Keratinocyte (primary cell): ENCODE data around the gene SNAP25. TPM values are rescaled to one million over a fixed set of nuclear protein-coding genes. Genes with fewer than 3 reads are reported as not detected.

Source experiments
- DNase-seq: peaks from one replicate; pipeline ENCODE4 v3.0.0-alpha.2; 2011; ENCODE audit warnings: low read depth, missing footprints, low spot score
- FAIRE-seq: peaks from 2 replicates; lab custom pipeline; 2011; peaks lifted over from hg19 to GRCh38; lab: Jason Lieb, UNC
- H2AFZ ChIP-seq: 2 replicates; pipeline ENCODE4 v1.6.0; 2012; ENCODE audit warnings: low read length, control low read depth, inconsistent platforms; ENCODE audit not compliant: control insufficient read depth
- H3K27ac ChIP-seq: 2 replicates; pipeline ENCODE4 v1.5.1; 2011; ENCODE audit warnings: low read length; ENCODE audit not compliant: control insufficient read depth, insufficient read depth
- H3K27me3 ChIP-seq: 3 replicates; pipeline ENCODE4 v1.6.0; 2011; ENCODE audit warnings: low read length; ENCODE audit not compliant: control insufficient read depth, insufficient read depth; ENCODE audit errors: extremely low read depth
- H3K36me3 ChIP-seq, 2 experiments: 2 replicates in 1 of 2; 3 replicates in 1 of 2; pipeline ENCODE4 v1.5.1; 2011; ENCODE audit warnings: low read length in 2 of 2, mild to moderate bottlenecking in 1 of 2; ENCODE audit not compliant: control insufficient read depth in 2 of 2, insufficient read depth in 2 of 2; ENCODE audit errors: extremely low read depth in 1 of 2
- H3K4me1 ChIP-seq: 3 replicates; pipeline ENCODE4 v1.5.1; 2011; ENCODE audit warnings: low read length; ENCODE audit not compliant: control insufficient read depth, insufficient read depth; ENCODE audit errors: extremely low read depth
- H3K4me2 ChIP-seq: 3 replicates; pipeline ENCODE4 v1.6.0; 2011; ENCODE audit warnings: low read depth, low read length; ENCODE audit not compliant: control insufficient read depth, insufficient read depth; ENCODE audit errors: extremely low read depth
- H3K4me3 ChIP-seq, 3 experiments: fragments of 200-600 bp in 1 of 3; sonication (generic) in 1 of 3; 2 replicates in 2 of 3; 3 replicates in 1 of 3; pipeline ENCODE4 v1.5.1; 2011 to 2016; ENCODE audit warnings: low read length in 3 of 3, mild to moderate bottlenecking in 3 of 3, control low read depth in 2 of 3, inconsistent platforms in 1 of 3, low read depth in 1 of 3, mixed read lengths in 1 of 3, mixed run types in 1 of 3, moderate library complexity in 1 of 3; ENCODE audit not compliant: control insufficient read depth in 2 of 3, insufficient read depth in 2 of 3; ENCODE audit errors: extremely low read depth in 1 of 3
- H3K79me2 ChIP-seq: 2 replicates; pipeline ENCODE4 v1.6.0; 2012; ENCODE audit warnings: low read length; ENCODE audit not compliant: control insufficient read depth, insufficient read depth
- H3K9ac ChIP-seq: 3 replicates; pipeline ENCODE4 v1.6.0; 2011; ENCODE audit warnings: low read length; ENCODE audit not compliant: control insufficient read depth, insufficient read depth; ENCODE audit errors: extremely low read depth
- H3K9me1 ChIP-seq: 3 replicates; pipeline ENCODE4 v1.6.0; 2011; ENCODE audit warnings: low read length; ENCODE audit not compliant: control insufficient read depth, insufficient read depth; ENCODE audit errors: extremely low read depth
- H3K9me3 ChIP-seq: 2 replicates; pipeline ENCODE4 v1.5.1; 2012; ENCODE audit warnings: low read depth, low read length; ENCODE audit not compliant: control insufficient read depth
- H4K20me1 ChIP-seq: 3 replicates; pipeline ENCODE4 v1.6.0; 2011; ENCODE audit warnings: low read length; ENCODE audit not compliant: control insufficient read depth, insufficient read depth; ENCODE audit errors: extremely low read depth
- CTCF ChIP-seq, 3 experiments: IDR thresholded peaks in 1 of 3; conservative IDR thresholded peaks in 1 of 3; optimal IDR thresholded peaks in 1 of 3; 2 replicates in 2 of 3; 3 replicates in 1 of 3; pipeline versions ENCODE3 to v1.5.1; 2011; ENCODE audit warnings: low read length in 3 of 3, mild to moderate bottlenecking in 3 of 3, moderate library complexity in 2 of 3, control low read depth in 1 of 3, inconsistent platforms in 1 of 3; ENCODE audit not compliant: insufficient read depth in 2 of 3; ENCODE audit errors: extremely low read depth in 1 of 3
- EZH2 ChIP-seq: IDR thresholded peaks from one replicate; pipeline ENCODE4 v1.6.1; 2012; ENCODE audit warnings: inconsistent platforms, mild to moderate bottlenecking, low read length, moderate library complexity
- dilution Hi-C: fragments of 300-500 bp; cut with MboI; formaldehyde crosslinking; loops from one replicate; pipeline ENCODE4 v1.7.0; 2020; ENCODE audit warnings: low sequenced_read_pairs; ENCODE audit not compliant: extremely low pct_ligation_motif_present
- polyA plus RNA-seq, 5 experiments: library from polyadenylated mRNA; depleted of rRNA in 3 of 5; stranded (reverse) in 3 of 5; stranded (forward) in 1 of 5; unstranded in 1 of 5; fragments of >200 nt; gene quantifications; 1 replicate in 1 of 5; 2 replicates in 3 of 5; 3 replicates in 1 of 5; pipeline versions ENCODE4 v1.2.1 to v1.2.3, GENCODE V29; 2011 to 2012; ENCODE audit warnings: missing spikeins in 2 of 5, low read depth in 1 of 5, low replicate concordance in 1 of 5

The SNAP25 gene
- polyA plus RNA-seq, 1 donor (not counting 4 experiments of a cell fraction or from before 2014, with no cell fraction given) = not detected

- H3K36me3 ChIP-seq = no peaks in the 10 kb centered on the region
- no peaks in the 10 kb centered on the region for H3K9me3 ChIP-seq
- H3K9ac ChIP-seq = no peak overlapping the region
- DNase-seq = no peak
- no peak overlapping the region for H2AFZ ChIP-seq
- H3K4me3 ChIP-seq = no peak overlapping the region
- TF ChIP-seq CTCF (optimal IDR thresholded peaks at IDR 0.05 in 1 of 3, IDR thresholded peaks at IDR 0.05 in 1 of 3, conservative IDR thresholded peaks at IDR 0.05 in 1 of 3; ENCODE audit: extremely low read depth in 1 of 3, insufficient read depth in 2 of 3, low read length in 3 of 3) = no peak
- TF ChIP-seq EZH2 = no peak
- no peaks in the 10 kb centered on the region for H3K4me1 ChIP-seq
- no peaks in the 10 kb centered on the region for H3K9me1 ChIP-seq
- H3K27me3 ChIP-seq = no peaks in the 10 kb centered on the region
- dilution Hi-C loops = no loop called here
- H4K20me1 ChIP-seq = no peaks in the 10 kb centered on the region
- H3K79me2 ChIP-seq = no peaks in the 10 kb centered on the region
- H3K4me2 ChIP-seq = no peak overlapping the region
- no peak for FAIRE-seq
- no peak overlapping the region for H3K27ac ChIP-seq
Measured at GRCh38 chr20:10288421-10288820, 69.8 kb downstream of the SNAP25 start.

- FAIRE-seq = no peak
- Histone ChIP-seq H3K9me3 (no peaks in the 10 kb centered on the region), H3K79me2 (no peaks in the 10 kb centered on the region), H4K20me1 (no peaks in the 10 kb centered on the region), H3K4me1 (no peaks in the 10 kb centered on the region), H3K4me3 (no peak overlapping the region), H3K9me1 (no peaks in the 10 kb centered on the region), H3K36me3 (no peaks in the 10 kb centered on the region), H3K27me3 (no peaks in the 10 kb centered on the region), H3K9ac (no peak overlapping the region), H2AFZ (no peak overlapping the region), H3K4me2 (no peak overlapping the region), H3K27ac (no peak overlapping the region)
- DNase-seq = no peak
- dilution Hi-C loops = no loop called here
- no peak for TF ChIP-seq EZH2
- TF ChIP-seq CTCF (optimal IDR thresholded peaks at IDR 0.05 in 1 of 3, IDR thresholded peaks at IDR 0.05 in 1 of 3, conservative IDR thresholded peaks at IDR 0.05 in 1 of 3; ENCODE audit: extremely low read depth in 1 of 3, insufficient read depth in 2 of 3, low read length in 3 of 3) = no peak
Measured at GRCh38 chr20:10288954-10289646, 70.5 kb downstream of the SNAP25 start.
